Measurements from ENCODE around the gene APOL3.
A peak's percentile ranks its signal among the peaks of the same experiment; 100 is the strongest.

The APOL3 gene

GRCh38 chr22:36197065-36197440, 36.5 kb upstream of the APOL3 start:
- H3K27ac ChIP-seq = peak overlapping the region; percentile 30; the same call in 1 of the 2 replicates
- no peak for TF ChIP-seq CTCF (conservative IDR thresholded peaks at IDR 0.05)

GRCh38 chr22:36196254-36197064, 35.9 kb upstream of the APOL3 start:
- no peak for TF ChIP-seq CTCF (conservative IDR thresholded peaks at IDR 0.05)

GRCh38 chr22:36194971-36195370, 34.4 kb upstream of the APOL3 start:
- H3K27ac ChIP-seq = no peak overlapping the region
- peak; percentile 86 for TF ChIP-seq CTCF (conservative IDR thresholded peaks at IDR 0.05)

More at GRCh38 chr22:36196254-36197064, 35.9 kb upstream of the APOL3 start:
- H3K27ac ChIP-seq = peak overlapping the region; percentile 30; the same call in 1 of the 2 replicates

- H3K27ac ChIP-seq = no peak overlapping the region
- TF ChIP-seq CTCF (conservative IDR thresholded peaks at IDR 0.05) = no peak
These were observed 33.8 kb upstream of the APOL3 start for GRCh38 chr22:36194385-36194784.

GRCh38 chr22:36193577-36193976, 33.0 kb upstream of the APOL3 start:
- H3K27ac ChIP-seq = no peak overlapping the region
- no peak for TF ChIP-seq CTCF (conservative IDR thresholded peaks at IDR 0.05)

- no peak for TF ChIP-seq CTCF (conservative IDR thresholded peaks at IDR 0.05)
- no peak overlapping the region for H3K27ac ChIP-seq
These were observed 32.6 kb upstream of the APOL3 start for GRCh38 chr22:36193171-36193570.

GRCh38 chr22:36192542-36192941, 32.0 kb upstream of the APOL3 start:
- no peak for TF ChIP-seq CTCF (conservative IDR thresholded peaks at IDR 0.05)
- H3K27ac ChIP-seq = no peak overlapping the region
